A673 (cell line): ENCODE measurements around the gene ERC1.

Source experiments
- EZH2 ChIP-seq: fragments of 200-600 bp; sonication (generic); IDR thresholded peaks from 2 replicates; pipeline ENCODE4 v1.6.1; 2017; ENCODE audit warnings: borderline replicate concordance, low read depth, mild to moderate bottlenecking, mixed read lengths, antibody characterized with exemption, low read length; ENCODE audit not compliant: poor library complexity, severe bottlenecking
- TF ChIP-seq, protein P1 (sequence below): fragments of 300-800, 200-600 bp; sonication (generic); conservative IDR thresholded peaks from 2 replicates; pipeline ENCODE4 v1.5.1; 2017; ENCODE audit warnings: low read depth, mild to moderate bottlenecking, antibody characterized with exemption, low read length, moderate library complexity, mixed read lengths

DNA sequence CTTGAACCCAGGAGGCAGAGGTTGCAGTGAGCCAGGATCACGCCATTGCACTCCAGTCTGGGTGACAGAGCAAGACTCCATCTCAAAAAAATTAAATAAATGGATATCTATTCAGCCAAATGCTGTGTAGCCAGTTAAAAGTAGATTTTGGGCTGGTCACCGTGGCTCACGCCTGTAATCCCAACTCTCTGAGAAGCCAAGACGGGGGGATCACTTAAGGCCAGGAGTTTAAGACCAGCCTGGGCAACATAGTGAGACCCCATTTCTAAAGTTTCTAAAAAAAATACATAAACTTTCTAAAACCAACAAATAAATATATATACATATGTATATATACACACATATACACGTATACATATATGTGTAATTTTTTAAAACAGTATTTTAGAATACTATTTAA, 414.6 kb downstream of the ERC1 start:
- TF ChIP-seq, protein P1, sequence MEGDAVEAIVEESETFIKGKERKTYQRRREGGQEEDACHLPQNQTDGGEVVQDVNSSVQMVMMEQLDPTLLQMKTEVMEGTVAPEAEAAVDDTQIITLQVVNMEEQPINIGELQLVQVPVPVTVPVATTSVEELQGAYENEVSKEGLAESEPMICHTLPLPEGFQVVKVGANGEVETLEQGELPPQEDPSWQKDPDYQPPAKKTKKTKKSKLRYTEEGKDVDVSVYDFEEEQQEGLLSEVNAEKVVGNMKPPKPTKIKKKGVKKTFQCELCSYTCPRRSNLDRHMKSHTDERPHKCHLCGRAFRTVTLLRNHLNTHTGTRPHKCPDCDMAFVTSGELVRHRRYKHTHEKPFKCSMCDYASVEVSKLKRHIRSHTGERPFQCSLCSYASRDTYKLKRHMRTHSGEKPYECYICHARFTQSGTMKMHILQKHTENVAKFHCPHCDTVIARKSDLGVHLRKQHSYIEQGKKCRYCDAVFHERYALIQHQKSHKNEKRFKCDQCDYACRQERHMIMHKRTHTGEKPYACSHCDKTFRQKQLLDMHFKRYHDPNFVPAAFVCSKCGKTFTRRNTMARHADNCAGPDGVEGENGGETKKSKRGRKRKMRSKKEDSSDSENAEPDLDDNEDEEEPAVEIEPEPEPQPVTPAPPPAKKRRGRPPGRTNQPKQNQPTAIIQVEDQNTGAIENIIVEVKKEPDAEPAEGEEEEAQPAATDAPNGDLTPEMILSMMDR, result no peak
- no peak for TF ChIP-seq EZH2
